ENCODE results near the gene C1orf232. TPM values are rescaled to one million over a fixed set of nuclear protein-coding genes. Genes with fewer than 3 reads are reported as not detected.

C1orf232 gene
- total and polyA plus RNA-seq, 5 experiments from 2014 or later = not detected

DNA sequence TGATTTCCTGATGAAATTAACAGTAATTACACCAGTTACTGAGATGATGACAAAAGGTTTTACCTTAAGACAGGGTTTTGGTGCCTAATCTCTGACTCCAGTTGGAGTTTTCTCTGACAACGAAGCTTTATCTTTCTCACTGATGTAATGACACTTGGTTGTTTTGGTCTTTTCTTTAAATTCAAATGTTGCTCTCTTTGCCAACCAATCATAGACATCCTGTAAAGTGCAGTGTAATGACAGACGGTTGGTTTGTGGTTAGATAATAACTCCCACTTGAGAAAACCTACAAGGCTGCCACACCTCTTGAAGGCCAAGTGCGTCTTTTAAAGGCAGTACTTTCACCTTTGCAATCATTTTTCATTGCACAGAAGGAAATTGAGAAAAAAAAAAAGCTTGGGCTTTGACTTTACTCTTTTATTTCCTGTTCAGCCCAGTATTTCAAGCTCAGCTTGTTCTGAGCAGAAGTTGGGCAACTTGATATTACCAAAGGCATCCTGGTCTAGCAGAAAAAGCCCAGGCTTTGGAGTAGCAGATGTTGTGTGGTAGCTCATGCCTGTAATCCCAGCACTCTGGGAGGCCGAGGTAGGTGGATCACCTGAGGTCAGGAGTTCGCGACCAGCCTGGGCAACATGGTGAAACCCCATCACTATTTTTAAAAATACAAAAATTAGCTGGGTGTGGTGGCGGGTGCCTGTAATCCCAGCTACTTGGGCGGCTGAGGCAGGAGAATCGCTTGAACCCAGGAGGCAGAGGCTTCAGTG lies 42.3 kb downstream of the C1orf232 start:
- Mint-ChIP-seq H3K9me3 (no peaks in the 10 kb centered on the region), H3K27ac (peak overlapping the region; percentile 88 to 97 (median 94)), H3K36me3 (peaks cover 0 to 21% (median 3%) of the 10 kb centered on the region in 3 donors), H3K4me1 (peaks cover 15 to 65% (median 35%) of the 10 kb centered on the region in 4 donors), H3K27me3 (no peaks in the 10 kb centered on the region), H3K4me3 (peak overlapping the region; percentile 64 to 83 (median 74))
- ATAC-seq = peak; percentile 99 to 100
- POLR2A ChIA-PET = interaction anchor here (0.6 to 2.4 kb wide), 14 partner anchors 11 to 459 kb away, joined by 3 to 35 read pairs (median 5); partner anchors contain the start of genes CD52, CEP85, HMGN2 and PDIK1L
- peak in 9 of 10 donors; percentile 31 to 93 (median 80) for DNase-seq

DNA sequence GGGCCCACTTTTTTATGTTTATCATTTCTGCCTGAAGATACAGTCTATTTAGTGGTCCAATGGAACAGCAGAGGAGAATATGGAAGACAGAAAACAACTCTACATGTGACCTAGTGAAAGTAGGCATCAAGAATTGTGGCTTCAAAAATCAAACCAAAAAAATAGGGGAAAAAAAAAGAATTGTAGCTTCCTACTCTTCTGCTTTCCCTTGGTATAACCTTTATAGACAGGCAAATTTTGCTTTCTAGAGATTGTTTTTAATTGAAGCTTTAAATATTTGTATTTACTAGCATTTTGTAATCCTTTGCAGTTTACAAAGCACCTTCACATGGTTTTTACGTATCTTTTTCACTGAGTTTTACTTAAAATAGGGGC lies 42.8 kb downstream of the C1orf232 start:
- Mint-ChIP-seq H3K4me1 (peaks cover 15 to 65% (median 35%) of the 10 kb centered on the region in 4 donors), H3K36me3 (peaks cover 0 to 21% (median 3%) of the 10 kb centered on the region in 3 donors), H3K27ac (peak overlapping the region; percentile 88 to 97 (median 93)), H3K9me3 (no peaks in the 10 kb centered on the region), H3K27me3 (no peaks in the 10 kb centered on the region), H3K4me3 (peak overlapping the region in 9 of 10 donors; percentile 64 to 83 (median 80))
- DNase-seq (no peak), ATAC-seq (no peak)
- POLR2A ChIA-PET = interaction anchor here (0.6 to 2.4 kb wide), 9 partner anchors 12 to 192 kb away, joined by 3 to 35 read pairs (median 6); partner anchors contain the start of genes CD52, CEP85 and PDIK1L

DNA sequence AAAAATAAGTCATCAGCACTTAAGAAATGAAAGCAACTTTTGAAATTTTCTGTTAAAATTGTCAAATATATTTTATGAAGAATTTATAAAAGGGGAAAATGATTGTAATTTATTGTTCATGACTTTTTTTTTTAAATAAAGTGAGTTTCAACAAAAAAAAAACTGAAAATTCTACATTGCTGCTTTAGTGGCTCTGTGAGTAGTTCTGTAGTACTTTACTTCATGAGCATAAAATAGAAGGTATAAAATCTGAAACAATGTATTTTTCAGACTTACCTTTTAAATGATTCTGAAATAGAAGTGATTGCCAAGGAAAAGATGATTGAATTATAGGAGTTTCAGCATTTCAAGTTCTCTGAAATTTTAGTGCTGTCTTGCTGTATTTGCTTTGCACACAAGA lies 43.4 kb downstream of the C1orf232 start:
- Mint-ChIP-seq H3K9me3 (no peaks in the 10 kb centered on the region), H3K4me3 (peak overlapping the region in 1 of 10 donors; percentile 29), H3K27me3 (no peaks in the 10 kb centered on the region), H3K27ac (peak overlapping the region in 6 of 10 donors; percentile 51 to 95 (median 90)), H3K36me3 (peaks cover 0 to 24% (median 3%) of the 10 kb centered on the region in 3 donors), H3K4me1 (peaks cover 15 to 67% (median 36%) of the 10 kb centered on the region in 4 donors)
- ATAC-seq = no peak
- DNase-seq = no peak
- POLR2A ChIA-PET = interaction anchor here (0.6 to 2.4 kb wide), 6 partner anchors 12 to 19 kb away, joined by 3 to 35 read pairs (median 14); partner anchors contain the start of gene PDIK1L

DNA sequence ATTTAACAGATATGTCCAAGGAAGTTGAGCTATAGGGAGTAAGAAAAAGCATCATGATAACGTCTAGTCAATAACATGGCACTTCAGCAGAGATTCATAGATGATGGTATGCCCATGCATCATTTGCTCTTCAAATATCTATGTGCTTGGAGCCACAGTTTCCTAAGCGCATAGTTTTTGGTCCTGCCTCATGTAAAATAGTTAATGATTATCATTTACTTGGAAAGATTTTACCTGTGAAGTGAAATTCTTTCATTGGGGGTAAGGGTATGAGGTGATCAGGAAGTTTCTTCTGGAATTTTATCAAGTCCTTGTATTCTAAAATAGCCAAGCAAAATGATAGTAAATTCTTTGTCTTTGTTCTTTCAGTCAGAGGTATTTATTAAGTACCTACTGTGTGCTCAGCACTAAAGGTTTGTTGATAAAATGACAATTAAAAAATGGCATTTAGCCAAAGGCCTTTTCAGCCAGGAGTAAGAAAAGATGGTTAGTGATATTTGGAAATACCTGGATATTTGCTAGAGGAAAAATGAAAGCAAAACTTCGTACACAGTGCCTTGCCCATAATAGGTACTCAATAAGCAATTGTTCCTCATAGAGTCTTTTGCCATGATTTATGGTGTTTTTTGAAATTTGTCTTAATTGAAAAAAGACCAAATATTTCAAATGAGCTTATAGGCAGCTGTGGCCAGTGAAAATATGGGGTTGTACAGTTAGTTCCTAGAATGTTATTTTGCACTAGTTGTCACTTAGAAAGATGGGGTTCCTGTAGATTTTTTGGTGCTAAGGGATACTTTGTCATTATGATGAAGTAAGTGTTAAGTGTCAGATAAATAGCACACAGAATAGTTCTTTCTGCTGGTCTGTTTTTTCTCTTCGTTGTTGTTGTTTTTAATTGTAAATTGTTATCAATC lies 44.1 kb downstream of the C1orf232 start:
- POLR2A ChIA-PET = interaction anchor here (0.9 to 2.3 kb wide), 4 partner anchors 11 to 330 kb away, joined by 3 to 12 read pairs (median 6); partner anchors contain the start of gene PDIK1L
- H3K27me3 Mint-ChIP-seq = no peaks in the 10 kb centered on the region
- no peak for DNase-seq
- peaks cover 0 to 30% (median 3%) of the 10 kb centered on the region in 3 donors for H3K36me3 Mint-ChIP-seq
- no peaks in the 10 kb centered on the region for H3K9me3 Mint-ChIP-seq
- H3K4me3 Mint-ChIP-seq = no peak overlapping the region
- peak overlapping the region in 5 of 10 donors; percentile 6 to 90 (median 37) for H3K27ac Mint-ChIP-seq
- no peak for ATAC-seq
- peaks cover 18 to 74% (median 43%) of the 10 kb centered on the region in 4 donors for H3K4me1 Mint-ChIP-seq

DNA sequence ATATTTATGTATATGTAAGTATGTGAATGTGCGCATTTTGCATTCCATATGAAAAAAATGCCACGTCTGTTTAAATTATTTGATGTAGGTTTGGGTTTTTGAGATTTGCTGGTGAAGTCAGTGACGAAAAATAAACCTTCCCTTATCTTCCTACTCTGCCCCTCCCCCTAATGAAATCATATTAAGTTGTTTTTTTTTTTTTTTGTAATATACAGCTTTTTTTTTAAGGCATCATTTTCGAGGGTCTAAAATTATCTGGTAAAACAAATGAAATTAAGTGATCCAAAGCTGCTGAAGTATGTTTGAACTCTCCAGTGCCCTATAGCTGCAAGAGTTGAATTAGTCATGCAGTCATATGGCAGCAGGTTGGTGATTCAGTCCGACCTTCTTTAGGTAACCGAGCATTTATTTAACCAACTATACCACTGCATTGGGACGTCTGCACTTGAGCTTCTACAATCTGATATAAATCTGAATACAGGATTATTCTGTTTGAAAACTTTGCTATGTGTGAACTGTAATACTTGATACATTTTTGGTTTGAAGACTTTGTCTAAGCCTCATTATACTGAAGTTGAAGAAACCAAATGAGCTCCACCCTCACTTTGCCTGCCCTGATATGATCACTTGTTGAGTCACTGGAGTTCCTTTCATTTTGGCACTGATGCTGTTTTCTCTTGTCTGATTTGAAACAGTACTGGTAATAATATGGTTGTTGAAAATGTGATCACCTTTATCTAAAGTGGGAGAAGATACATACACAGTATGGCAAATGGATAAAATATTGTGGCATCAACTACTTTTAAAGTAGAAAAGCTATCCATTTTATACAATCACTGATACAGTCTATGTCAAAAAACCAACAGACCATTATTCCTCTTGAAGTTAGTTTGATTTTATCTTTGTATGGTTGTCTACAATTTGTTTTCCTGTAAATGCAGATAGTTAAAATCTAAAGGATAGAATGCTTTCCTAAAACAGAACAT lies 45.5 kb downstream of the C1orf232 start:
- no peaks in the 10 kb centered on the region for H3K27me3 Mint-ChIP-seq
- H3K27ac Mint-ChIP-seq = peak overlapping the region in 5 of 10 donors; percentile 4 to 84 (median 26)
- no peak for ATAC-seq
- no peaks in the 10 kb centered on the region for H3K9me3 Mint-ChIP-seq
- no peak for DNase-seq
- H3K36me3 Mint-ChIP-seq = peaks cover 0 to 43% (median 5%) of the 10 kb centered on the region in 3 donors
- H3K4me3 Mint-ChIP-seq = peak overlapping the region in 2 of 10 donors; percentile 47 to 57
- peaks cover 17 to 78% (median 48%) of the 10 kb centered on the region in 4 donors for H3K4me1 Mint-ChIP-seq
- POLR2A ChIA-PET = interaction anchor here (0.6 to 2.3 kb wide), 8 partner anchors 9 to 1334 kb away, joined by 3 to 12 read pairs (median 3); partner anchors contain the start of genes HMGN2 and PDIK1L

DNA sequence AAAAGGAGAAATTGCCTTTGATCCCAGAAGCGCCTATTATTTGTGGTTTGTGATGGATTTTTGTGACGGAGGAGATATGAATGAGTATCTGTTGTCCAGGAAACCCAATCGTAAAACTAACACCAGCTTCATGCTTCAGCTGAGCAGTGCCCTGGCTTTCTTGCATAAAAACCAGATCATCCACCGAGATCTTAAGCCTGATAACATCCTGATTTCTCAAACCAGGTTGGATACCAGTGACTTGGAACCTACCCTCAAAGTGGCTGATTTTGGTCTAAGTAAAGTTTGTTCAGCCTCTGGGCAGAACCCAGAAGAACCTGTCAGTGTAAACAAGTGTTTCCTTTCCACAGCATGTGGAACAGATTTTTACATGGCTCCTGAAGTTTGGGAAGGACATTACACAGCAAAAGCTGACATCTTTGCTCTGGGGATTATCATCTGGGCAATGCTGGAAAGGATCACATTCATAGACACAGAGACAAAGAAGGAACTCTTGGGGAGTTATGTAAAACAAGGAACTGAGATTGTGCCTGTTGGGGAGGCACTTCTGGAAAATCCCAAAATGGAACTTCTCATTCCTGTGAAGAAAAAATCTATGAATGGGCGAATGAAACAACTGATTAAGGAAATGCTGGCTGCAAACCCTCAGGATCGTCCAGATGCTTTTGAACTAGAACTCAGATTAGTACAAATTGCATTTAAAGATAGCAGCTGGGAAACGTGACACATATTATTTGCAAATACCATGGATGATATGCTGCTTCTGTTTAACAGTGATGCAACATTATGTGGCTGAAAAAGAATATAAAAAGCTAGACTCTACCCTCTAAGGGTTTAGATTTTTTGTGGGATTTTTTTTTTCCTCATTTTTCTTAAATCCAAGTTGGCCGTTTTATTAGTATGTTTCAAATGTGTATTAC lies 46.6 kb downstream of the C1orf232 start:
- H3K27me3 Mint-ChIP-seq = no peaks in the 10 kb centered on the region
- POLR2A ChIA-PET = interaction anchor here (0.9 to 2.4 kb wide), 3 partner anchors 10 to 350 kb away, joined by 3 to 11 read pairs (median 3); partner anchors contain the start of genes HMGN2 and PDIK1L
- peaks cover 0 to 53% (median 5%) of the 10 kb centered on the region in 3 donors for H3K36me3 Mint-ChIP-seq
- H3K4me3 Mint-ChIP-seq = no peak overlapping the region
- DNase-seq = no peak
- H3K9me3 Mint-ChIP-seq = no peaks in the 10 kb centered on the region
- no peak for ATAC-seq
- H3K27ac Mint-ChIP-seq = peak overlapping the region in 2 of 10 donors; percentile 37 to 41
- H3K4me1 Mint-ChIP-seq = peaks cover 11 to 67% (median 38%) of the 10 kb centered on the region in 4 donors

DNA sequence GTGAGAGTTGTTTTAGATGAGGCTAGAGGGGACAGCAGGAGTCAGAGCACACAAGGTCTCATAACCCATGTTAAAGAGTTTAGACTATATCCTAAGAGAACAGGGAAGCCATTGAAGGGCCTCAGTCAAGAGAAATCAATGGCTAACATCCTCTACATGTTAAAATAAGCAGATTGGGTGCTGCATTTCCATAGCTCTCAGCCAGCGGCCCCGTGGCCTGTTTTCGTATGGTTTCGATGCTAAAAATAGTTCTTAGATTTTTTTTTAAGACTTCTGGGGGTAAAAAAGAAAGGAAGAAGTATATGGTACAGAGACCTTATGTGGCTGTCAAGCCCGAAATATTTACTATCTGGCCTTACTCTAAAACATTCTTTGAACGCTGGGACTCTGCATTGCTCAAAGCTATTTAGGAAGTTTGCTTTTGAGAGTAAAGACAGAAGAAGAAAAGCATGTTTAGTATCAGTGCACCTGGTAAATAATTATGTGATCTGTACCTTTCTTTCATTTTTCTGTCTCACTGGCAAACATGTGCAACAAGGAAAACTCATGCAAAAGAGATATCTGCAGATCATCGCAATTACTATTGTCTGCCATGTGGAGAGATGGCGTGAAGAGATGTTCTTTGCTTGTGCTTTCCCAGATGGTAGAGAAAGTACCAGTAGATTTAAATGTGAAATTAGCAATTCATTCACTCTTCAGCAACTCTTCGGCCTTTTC lies 48.7 kb downstream of the C1orf232 start:
- peaks cover 6 to 47% (median 28%) of the 10 kb centered on the region in 4 donors for H3K4me1 Mint-ChIP-seq
- peak overlapping the region; percentile 46 to 87 (median 74) for H3K27ac Mint-ChIP-seq
- no peaks in the 10 kb centered on the region for H3K27me3 Mint-ChIP-seq
- ATAC-seq (peak in 1 of 2 donors; percentile 43), DNase-seq (peak in 1 of 10 donors; percentile 6)
- no peaks in the 10 kb centered on the region for H3K9me3 Mint-ChIP-seq
- H3K4me3 Mint-ChIP-seq = peak overlapping the region in 5 of 10 donors; percentile 11 to 55 (median 30)
- POLR2A ChIA-PET = no interaction called here
- peaks cover 0 to 65% (median 5%) of the 10 kb centered on the region in 3 donors for H3K36me3 Mint-ChIP-seq

DNA sequence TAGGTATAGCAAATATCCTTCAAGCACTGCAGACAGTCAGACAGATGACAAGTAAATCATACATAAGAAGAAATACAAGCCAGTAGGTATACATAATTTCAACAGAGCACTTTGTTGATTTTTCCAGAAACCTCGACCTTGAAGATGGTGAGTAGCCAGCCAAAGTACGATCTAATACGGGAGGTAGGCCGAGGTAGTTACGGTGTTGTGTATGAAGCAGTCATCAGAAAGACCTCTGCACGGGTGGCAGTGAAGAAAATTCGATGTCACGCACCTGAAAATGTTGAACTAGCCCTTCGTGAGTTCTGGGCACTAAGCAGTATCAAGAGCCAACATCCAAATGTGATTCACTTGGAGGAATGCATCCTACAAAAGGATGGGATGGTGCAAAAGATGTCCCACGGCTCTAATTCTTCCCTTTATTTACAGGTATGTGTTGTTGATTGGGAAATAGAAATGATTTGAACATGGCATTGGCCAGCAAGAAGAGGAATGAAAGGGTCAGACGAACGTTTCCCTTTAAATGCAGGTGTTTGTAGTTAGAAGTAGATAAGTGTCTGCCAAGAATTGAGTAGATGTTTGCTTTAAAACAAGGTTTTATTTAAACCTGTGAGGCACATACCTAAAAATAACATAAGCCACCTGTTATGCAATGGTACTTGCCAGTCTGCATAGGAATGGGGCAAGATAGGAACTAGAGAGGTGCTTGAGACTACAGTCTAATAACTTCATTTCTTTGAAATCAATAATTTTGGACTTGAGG lies 54.4 kb downstream of the C1orf232 start:
- no peaks in the 10 kb centered on the region for H3K9me3 Mint-ChIP-seq
- peak overlapping the region in 2 of 10 donors; percentile 5 to 38 for H3K27ac Mint-ChIP-seq
- no peaks in the 10 kb centered on the region for H3K27me3 Mint-ChIP-seq
- ATAC-seq (no peak), DNase-seq (no peak)
- POLR2A ChIA-PET = interaction anchor here (1.1 to 3.6 kb wide), 5 partner anchors 7 to 121 kb away, joined by 3 to 19 read pairs (median 6); no protein-coding TSS in a partner anchor
- peak overlapping the region in 6 of 10 donors; percentile 5 to 70 (median 30) for H3K4me3 Mint-ChIP-seq
- H3K4me1 Mint-ChIP-seq = peaks cover 14 to 44% (median 29%) of the 10 kb centered on the region in 4 donors
- peaks cover 0 to 44% (median 1%) of the 10 kb centered on the region in 3 donors for H3K36me3 Mint-ChIP-seq
